Astrocyte of the hippocampus (primary cell): ENCODE results near the gene CDA.

Experiments
- DNase-seq: peaks from one replicate; pipeline ENCODE4 v3.0.0; 2011; ENCODE audit warnings: low read depth, low spot score

The CDA gene

DNA sequence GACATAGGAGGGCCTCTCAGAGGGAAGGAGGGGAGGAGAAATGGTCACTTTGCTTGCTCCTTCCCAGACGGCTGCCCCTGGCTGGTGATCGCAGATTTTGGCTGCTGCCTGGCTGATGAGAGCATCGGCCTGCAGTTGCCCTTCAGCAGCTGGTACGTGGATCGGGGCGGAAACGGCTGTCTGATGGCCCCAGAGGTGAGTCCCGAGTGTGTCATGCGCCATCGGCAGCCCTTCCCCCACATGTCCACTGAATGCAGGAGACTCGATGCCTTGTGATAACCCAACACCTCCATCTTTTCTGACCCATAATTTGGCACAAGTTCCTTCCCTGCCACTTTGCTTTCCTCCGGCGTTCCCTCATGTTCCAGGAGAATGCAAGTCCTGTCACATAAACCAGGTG lies 59.5 kb downstream of the CDA start:
- DNase-seq, result no peak

DNA sequence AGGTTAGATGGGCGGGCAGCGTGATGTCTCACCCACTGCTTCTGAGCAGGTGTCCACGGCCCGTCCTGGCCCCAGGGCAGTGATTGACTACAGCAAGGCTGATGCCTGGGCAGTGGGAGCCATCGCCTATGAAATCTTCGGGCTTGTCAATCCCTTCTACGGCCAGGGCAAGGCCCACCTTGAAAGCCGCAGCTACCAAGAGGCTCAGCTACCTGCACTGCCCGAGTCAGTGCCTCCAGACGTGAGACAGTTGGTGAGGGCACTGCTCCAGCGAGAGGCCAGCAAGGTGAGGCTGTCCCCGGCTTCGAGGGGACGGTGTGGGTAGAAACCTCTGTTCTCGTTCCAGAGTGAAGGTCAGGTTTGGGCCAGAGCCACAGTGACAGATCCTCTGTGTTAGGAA lies 60.0 kb downstream of the CDA start:
- DNase-seq, result no peak

DNA sequence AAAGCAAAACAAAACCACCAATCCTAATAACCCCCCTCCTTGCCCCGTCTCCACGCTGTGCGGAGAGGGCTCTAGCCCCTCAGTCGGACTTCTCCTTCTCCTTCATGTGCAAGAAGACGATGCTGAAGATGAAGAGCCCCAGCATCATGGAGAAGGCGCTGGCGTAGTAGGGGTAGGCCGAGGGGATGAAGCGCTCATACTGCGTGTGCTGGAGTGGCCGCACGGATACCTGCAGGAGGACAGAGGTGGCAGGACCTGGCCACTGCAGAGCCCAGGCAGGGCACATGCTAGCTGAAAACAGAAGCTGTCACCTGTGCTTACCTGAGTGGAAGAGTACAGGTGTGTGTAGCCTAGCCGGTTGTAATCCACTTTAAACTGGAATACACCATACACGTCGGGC lies 63.4 kb downstream of the CDA start:
- no peak for DNase-seq

DNA sequence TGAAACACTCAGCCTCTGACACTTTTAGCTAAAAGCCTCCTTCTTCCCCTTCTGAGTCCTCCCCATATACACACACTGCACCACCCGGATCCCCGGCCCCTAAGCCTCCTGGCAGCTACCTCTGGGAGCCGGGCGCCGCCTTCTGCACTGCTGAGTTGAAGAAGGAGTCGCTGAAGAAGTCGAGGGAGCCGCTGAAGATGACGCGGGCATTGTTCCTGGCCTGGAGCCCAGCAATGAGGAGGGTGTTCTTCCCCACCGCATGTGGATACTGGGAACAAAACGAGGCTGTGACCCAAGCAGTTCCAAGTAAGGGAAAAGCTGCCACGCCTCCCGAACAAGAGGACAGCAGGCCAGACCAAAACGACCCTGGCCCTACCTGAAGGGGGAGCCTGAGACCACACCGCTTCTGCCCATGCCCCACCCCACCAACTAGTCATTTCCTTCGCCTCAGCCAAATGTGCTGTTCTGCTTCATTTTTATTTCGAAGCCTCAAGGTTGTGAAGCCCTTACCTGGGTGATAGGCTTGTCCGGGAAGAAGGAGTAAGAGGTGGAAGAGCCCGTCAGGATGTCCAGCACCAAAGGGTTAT lies 65.3 kb downstream of the CDA start:
- DNase-seq, result peak; percentile 31

GRCh38 chr1:20657024-20657423 lies 68.1 kb downstream of the CDA start:
- DNase-seq, result no peak

DNA sequence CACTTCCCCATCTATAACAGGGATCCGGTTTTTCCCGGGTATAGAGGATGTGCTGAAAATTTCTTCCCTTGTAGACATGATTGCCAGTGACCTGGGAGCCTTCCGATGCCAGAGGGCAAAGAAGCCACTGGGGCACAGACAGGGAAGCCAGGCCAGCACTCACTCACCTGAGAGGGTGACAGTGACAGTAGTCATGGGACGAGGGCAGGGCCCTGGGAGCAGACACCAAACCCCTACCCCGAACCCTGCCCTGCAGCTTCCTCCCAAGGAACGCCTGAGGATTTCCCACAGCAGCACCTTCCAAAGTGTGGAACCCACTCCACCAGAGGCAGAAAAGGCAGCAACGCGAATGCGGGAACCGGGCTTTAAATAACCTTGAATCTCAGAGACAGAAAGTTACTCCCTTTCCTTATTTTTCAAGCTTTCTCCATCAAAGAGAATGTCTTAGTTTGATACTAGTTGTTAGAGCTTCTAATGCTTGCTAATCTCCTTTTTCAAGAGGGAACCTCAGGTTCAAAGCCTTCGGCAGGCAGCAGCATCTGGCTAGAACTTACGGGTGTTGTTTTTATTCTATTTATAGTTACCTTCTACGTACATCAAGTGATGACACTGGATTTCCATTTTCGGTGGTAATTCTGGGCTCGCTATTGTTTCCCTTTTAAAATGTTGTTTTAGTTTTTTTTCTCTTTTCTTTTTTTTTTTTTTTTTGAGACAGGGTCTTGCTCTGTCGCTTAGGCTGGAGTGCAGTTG lies 69.4 kb downstream of the CDA start:
- no peak for DNase-seq

GRCh38 chr1:20660363-20660762 lies 71.5 kb downstream of the CDA start:
- no peak for DNase-seq

- no peak for DNase-seq
These were observed 71.9 kb downstream of the CDA start for GRCh38 chr1:20660847-20661206.

GRCh38 chr1:20661207-20662109 lies 72.6 kb downstream of the CDA start, which contains the start of gene DDOST:
DDOST (minus strand) TSS chr1:20661369; CDS start chr1:20661350, 19 bp downstream.
- DNase-seq, result peak; percentile 99

DNA sequence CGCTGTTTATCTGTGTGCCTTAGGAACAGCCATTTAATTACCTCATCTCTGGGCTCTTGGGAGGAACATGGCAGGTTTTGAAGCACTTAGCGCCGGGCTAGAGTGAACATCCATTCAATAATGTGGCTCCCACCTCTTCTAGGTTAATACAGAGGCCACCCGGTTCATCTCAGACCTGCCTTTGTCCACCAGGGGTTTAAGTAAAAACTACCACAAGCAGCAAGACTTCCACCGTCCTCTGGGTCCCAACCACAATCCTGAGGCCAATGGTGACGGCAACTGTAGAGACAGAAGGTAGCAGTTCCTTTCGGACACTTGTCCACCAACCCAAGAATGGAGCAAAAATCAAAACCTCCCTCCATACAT lies 73.2 kb downstream of the CDA start:
- no peak for DNase-seq

- DNase-seq, result no peak
These were observed 74.5 kb downstream of the CDA start for GRCh38 chr1:20663365-20663764.

GRCh38 chr1:20663969-20664715 lies 75.2 kb downstream of the CDA start:
- DNase-seq, result no peak

- DNase-seq, result no peak
These were observed 76.8 kb downstream of the CDA start for GRCh38 chr1:20665726-20666125.

DNA sequence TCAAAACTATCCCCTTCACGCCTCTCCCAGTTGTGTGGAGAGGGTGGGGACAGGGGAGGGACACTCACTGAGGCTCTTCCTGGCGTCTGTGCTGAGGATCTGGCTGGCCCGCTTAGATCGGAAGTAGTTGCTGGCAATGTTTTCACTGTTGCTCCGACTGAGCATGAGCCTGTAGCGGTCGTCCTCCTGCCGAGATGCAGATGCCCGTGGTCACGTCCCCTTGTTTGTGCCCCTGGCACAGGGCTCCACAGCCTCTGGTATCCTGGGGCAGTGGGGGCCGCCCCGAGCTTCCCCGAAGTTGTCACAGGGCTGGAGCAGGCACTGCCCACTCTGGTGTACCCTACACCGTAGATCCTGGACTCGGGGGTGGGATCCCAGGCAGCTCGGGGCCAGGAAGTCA lies 77.2 kb downstream of the CDA start:
- no peak for DNase-seq

DNA sequence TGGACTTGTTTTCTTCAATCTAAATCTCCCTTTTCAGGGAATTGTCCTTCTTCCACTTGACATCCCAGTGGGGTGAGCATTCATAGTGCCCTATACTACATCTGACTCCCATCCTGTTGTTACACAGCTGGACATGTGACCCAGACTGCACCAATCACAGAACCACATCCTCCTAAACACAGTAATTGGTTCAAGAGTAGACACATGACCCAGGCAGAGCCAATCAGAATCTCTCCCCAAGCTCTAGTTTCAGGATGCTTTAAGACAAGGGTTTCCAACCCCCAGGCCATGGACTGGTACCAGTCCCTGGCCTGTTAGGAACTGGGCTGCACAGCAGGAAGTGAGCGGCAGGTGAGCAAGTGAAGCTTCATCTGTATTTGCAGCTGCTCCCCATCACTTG lies 77.9 kb downstream of the CDA start:
- no peak for DNase-seq
